Hepatocyte (in vitro differentiated cells): ENCODE data around the gene LITAFD.

Experiments
- CTCF ChIP-seq: fragments of 200-600 bp; sonication (generic); IDR thresholded peaks from 2 replicates; pipeline ENCODE4 v1.5.1; 2016; ENCODE audit warnings: antibody characterized with exemption, mild to moderate bottlenecking; ENCODE audit not compliant: poor library complexity
- EZH2 ChIP-seq: fragments of 200-600 bp; sonication (generic); IDR thresholded peaks from 2 replicates; pipeline ENCODE4 v1.6.1; 2016; ENCODE audit warnings: antibody characterized with exemption, mild to moderate bottlenecking, borderline replicate concordance
- EZH2phosphoT487 ChIP-seq: fragments of 200-600 bp; sonication (generic); IDR thresholded peaks from one replicate; pipeline ENCODE4 v1.6.1; 2018; ENCODE audit warnings: antibody characterized with exemption, mild to moderate bottlenecking, low read depth, moderate library complexity; ENCODE audit not compliant: unreplicated experiment, severe bottlenecking

GRCh38 chr16:8929086-8929748, 47.1 kb downstream of the LITAFD start:
- TF ChIP-seq CTCF, result no peak
- TF ChIP-seq EZH2, result no peak
- no peak for TF ChIP-seq EZH2phosphoT487
